ENCODE measurements around the gene CRTC3. TPM values are rescaled to one million over a fixed set of nuclear protein-coding genes. Genes with fewer than 3 reads are reported as not detected.

The CRTC3 gene
- total RNA-seq, 3 donors from 2014 or later (not counting 1 experiment from before 2014, with no cell fraction given): 68.8 to 101 (median 92.4) TPM

DNA sequence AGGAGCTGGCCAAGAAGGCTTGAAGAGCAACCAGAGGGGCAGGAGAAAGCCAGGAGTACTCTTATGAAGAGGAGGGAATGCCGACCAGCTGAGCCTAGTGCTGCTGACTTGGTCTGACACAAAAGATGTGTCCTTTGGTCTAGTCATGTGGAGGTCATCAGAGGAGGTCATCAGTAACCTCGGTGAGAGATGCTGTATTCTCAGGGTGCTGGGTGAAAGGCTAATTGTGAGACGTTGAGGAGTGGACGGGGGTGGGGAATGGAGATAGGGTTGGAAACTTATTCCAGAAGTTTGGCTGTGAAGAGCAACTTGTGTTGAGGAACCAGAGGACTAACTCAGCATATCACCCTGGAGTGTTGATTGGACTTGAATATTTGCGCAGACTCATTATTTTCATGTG is 5.5 kb downstream of the CRTC3 start:
- Mint-ChIP-seq H3K27ac (peak overlapping the region; percentile 16 to 23), H3K4me3 (no peak overlapping the region), H3K27me3 (ENCODE audit: low read depth in 2 of 2) (no peaks in the 10 kb centered on the region), H3K4me1 (peaks cover 76 to 91% of the 10 kb centered on the region in 2 donors), H3K9me3 (no peaks in the 10 kb centered on the region), H3K36me3 (peaks cover 6% of the 10 kb centered on the region)
- TF ChIP-seq, protein P1, sequence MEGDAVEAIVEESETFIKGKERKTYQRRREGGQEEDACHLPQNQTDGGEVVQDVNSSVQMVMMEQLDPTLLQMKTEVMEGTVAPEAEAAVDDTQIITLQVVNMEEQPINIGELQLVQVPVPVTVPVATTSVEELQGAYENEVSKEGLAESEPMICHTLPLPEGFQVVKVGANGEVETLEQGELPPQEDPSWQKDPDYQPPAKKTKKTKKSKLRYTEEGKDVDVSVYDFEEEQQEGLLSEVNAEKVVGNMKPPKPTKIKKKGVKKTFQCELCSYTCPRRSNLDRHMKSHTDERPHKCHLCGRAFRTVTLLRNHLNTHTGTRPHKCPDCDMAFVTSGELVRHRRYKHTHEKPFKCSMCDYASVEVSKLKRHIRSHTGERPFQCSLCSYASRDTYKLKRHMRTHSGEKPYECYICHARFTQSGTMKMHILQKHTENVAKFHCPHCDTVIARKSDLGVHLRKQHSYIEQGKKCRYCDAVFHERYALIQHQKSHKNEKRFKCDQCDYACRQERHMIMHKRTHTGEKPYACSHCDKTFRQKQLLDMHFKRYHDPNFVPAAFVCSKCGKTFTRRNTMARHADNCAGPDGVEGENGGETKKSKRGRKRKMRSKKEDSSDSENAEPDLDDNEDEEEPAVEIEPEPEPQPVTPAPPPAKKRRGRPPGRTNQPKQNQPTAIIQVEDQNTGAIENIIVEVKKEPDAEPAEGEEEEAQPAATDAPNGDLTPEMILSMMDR (IDR thresholded peaks at IDR 0.05): no peak
- DNase-seq: no peak
- Histone ChIP-seq H3K9me3 (ENCODE audit: control insufficient read depth, insufficient read depth, low read length) (no peaks in the 10 kb centered on the region), H3K27me3 (ENCODE audit: control insufficient read depth, insufficient read depth, low read length) (no peaks in the 10 kb centered on the region), H3K27ac (ENCODE audit: low read length) (no peak overlapping the region), H3K4me1 (ENCODE audit: control insufficient read depth, insufficient read depth, low read length) (peaks cover 11% of the 10 kb centered on the region), H3K4me3 (ENCODE audit: low read length) (no peak overlapping the region), H3K36me3 (ENCODE audit: control insufficient read depth, insufficient read depth, low read length) (no peaks in the 10 kb centered on the region)
- intact Hi-C loops (cut with micrococcal nuclease): no loop called here
- no peak for ATAC-seq
- WGBS (ENCODE audit: insufficient coverage): 98% methylated on average over 5 of the region's 5 CpGs

DNA sequence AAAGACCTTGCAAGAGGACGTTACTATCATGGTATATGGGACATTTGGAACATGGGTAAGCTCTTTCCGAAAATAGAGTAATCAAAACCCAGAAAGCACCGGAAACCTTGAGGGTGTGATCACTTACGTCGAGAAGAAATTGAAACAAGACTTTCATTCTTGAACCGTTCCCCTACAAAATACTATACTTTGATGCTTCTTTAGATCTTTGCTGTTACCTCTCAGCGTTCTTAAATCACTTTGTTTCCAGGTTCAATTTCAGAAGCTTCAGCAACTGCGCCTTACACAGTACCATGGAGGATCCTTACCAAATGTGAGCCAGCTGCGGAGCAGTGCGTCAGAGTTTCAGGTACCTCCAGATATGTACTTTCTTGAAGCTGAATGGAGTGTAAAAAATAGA is 10.1 kb downstream of the CRTC3 start:
- peak in 1 of 2 donors; percentile 69 for DNase-seq
- peaks cover 6% of the 10 kb centered on the region for H3K36me3 Mint-ChIP-seq

DNA sequence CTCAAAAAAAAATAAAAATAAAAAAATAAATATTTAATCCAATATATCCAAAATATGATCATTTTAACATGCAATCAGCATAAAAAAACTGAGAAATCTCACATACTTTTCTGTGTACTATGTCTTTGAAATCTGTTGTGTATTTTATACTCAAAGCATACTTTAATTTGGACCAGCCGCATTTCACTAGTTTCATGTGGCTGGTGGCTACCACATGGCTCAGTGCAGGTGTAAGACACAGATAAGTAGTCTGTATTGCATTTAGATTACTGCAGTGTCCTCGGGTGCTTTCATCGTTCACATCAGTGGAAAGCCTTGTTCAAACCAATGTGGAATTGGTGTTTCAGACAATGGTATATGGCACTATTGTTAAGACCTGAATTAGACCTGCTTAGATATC is 11.0 kb downstream of the CRTC3 start:
- no peaks in the 10 kb centered on the region for H3K9me3 Mint-ChIP-seq

More for the DNA sequence above, 10.1 kb downstream of the CRTC3 start:
- H3K4me3 ChIP-seq (ENCODE audit: low read length): no peak overlapping the region
- Mint-ChIP-seq H3K4me3 (peak overlapping the region; percentile 72), H3K27me3 (ENCODE audit: low read depth in 2 of 2) (no peaks in the 10 kb centered on the region), H3K4me1 (peaks cover 46 to 65% of the 10 kb centered on the region in 2 donors), H3K9me3 (no peaks in the 10 kb centered on the region), H3K27ac (peak overlapping the region; percentile 54 to 74)
- no peaks in the 10 kb centered on the region for H3K9me3 ChIP-seq (ENCODE audit: control insufficient read depth, insufficient read depth, low read length)
- 77% methylated on average over 10 of the region's 10 CpGs for WGBS (ENCODE audit: insufficient coverage)
- H3K4me1 ChIP-seq (ENCODE audit: control insufficient read depth, insufficient read depth, low read length): no peaks in the 10 kb centered on the region
- ATAC-seq: peak in 1 of 3 donors; percentile 20
- H3K27me3 ChIP-seq (ENCODE audit: control insufficient read depth, insufficient read depth, low read length): no peaks in the 10 kb centered on the region
- TF ChIP-seq, protein P1 (IDR thresholded peaks at IDR 0.05): no peak
- peaks cover 4% of the 10 kb centered on the region for H3K36me3 ChIP-seq (ENCODE audit: control insufficient read depth, insufficient read depth, low read length)
- peak overlapping the region; percentile 31 for H3K27ac ChIP-seq (ENCODE audit: low read length)
- intact Hi-C loops (cut with micrococcal nuclease): no loop called here

More for the DNA sequence above, 11.0 kb downstream of the CRTC3 start:
- ATAC-seq (no peak), DNase-seq (peak in 1 of 2 donors; percentile 16)
- TF ChIP-seq, protein P1 (IDR thresholded peaks at IDR 0.05): no peak
- Mint-ChIP-seq H3K4me1 (peaks cover 37 to 57% of the 10 kb centered on the region in 2 donors), H3K27me3 (ENCODE audit: low read depth in 2 of 2) (no peaks in the 10 kb centered on the region), H3K36me3 (peaks cover 6% of the 10 kb centered on the region), H3K27ac (no peak overlapping the region), H3K4me3 (no peak overlapping the region)
- WGBS (ENCODE audit: insufficient coverage): 77% methylated on average over 3 of the region's 3 CpGs
- H3K36me3 ChIP-seq (ENCODE audit: control insufficient read depth, insufficient read depth, low read length): peaks cover 4% of the 10 kb centered on the region
- no peak overlapping the region for H3K4me3 ChIP-seq (ENCODE audit: low read length)
- H3K27ac ChIP-seq (ENCODE audit: low read length): no peak overlapping the region
- H3K27me3 ChIP-seq (ENCODE audit: control insufficient read depth, insufficient read depth, low read length): no peaks in the 10 kb centered on the region
- intact Hi-C loops (cut with micrococcal nuclease): no loop called here
- no peaks in the 10 kb centered on the region for H3K4me1 ChIP-seq (ENCODE audit: control insufficient read depth, insufficient read depth, low read length)
- H3K9me3 ChIP-seq (ENCODE audit: control insufficient read depth, insufficient read depth, low read length): no peaks in the 10 kb centered on the region

All from natural killer cell (primary cell).